Keratinocyte (primary cell): ENCODE results near the gene NKX2-4. TPM values are rescaled to one million over a fixed set of nuclear protein-coding genes. Genes with fewer than 3 reads are reported as not detected.

Source experiments
- DNase-seq: peaks from one replicate; pipeline ENCODE4 v3.0.0-alpha.2; 2011; ENCODE audit warnings: low read depth, missing footprints, low spot score
- FAIRE-seq: peaks from 2 replicates; lab custom pipeline; 2011; peaks lifted over from hg19 to GRCh38; lab: Jason Lieb, UNC
- H2AFZ ChIP-seq: 2 replicates; pipeline ENCODE4 v1.6.0; 2012; ENCODE audit warnings: low read length, control low read depth, inconsistent platforms; ENCODE audit not compliant: control insufficient read depth
- H3K27ac ChIP-seq: 2 replicates; pipeline ENCODE4 v1.5.1; 2011; ENCODE audit warnings: low read length; ENCODE audit not compliant: control insufficient read depth, insufficient read depth
- H3K27me3 ChIP-seq: 3 replicates; pipeline ENCODE4 v1.6.0; 2011; ENCODE audit warnings: low read length; ENCODE audit not compliant: control insufficient read depth, insufficient read depth; ENCODE audit errors: extremely low read depth
- H3K36me3 ChIP-seq, 2 experiments: 2 replicates in 1 of 2; 3 replicates in 1 of 2; pipeline ENCODE4 v1.5.1; 2011; ENCODE audit warnings: low read length in 2 of 2, mild to moderate bottlenecking in 1 of 2; ENCODE audit not compliant: control insufficient read depth in 2 of 2, insufficient read depth in 2 of 2; ENCODE audit errors: extremely low read depth in 1 of 2
- H3K4me1 ChIP-seq: 3 replicates; pipeline ENCODE4 v1.5.1; 2011; ENCODE audit warnings: low read length; ENCODE audit not compliant: control insufficient read depth, insufficient read depth; ENCODE audit errors: extremely low read depth
- H3K4me2 ChIP-seq: 3 replicates; pipeline ENCODE4 v1.6.0; 2011; ENCODE audit warnings: low read depth, low read length; ENCODE audit not compliant: control insufficient read depth, insufficient read depth; ENCODE audit errors: extremely low read depth
- H3K4me3 ChIP-seq, 3 experiments: fragments of 200-600 bp in 1 of 3; sonication (generic) in 1 of 3; 2 replicates in 2 of 3; 3 replicates in 1 of 3; pipeline ENCODE4 v1.5.1; 2011 to 2016; ENCODE audit warnings: low read length in 3 of 3, mild to moderate bottlenecking in 3 of 3, control low read depth in 2 of 3, inconsistent platforms in 1 of 3, low read depth in 1 of 3, mixed read lengths in 1 of 3, mixed run types in 1 of 3, moderate library complexity in 1 of 3; ENCODE audit not compliant: control insufficient read depth in 2 of 3, insufficient read depth in 2 of 3; ENCODE audit errors: extremely low read depth in 1 of 3
- H3K79me2 ChIP-seq: 2 replicates; pipeline ENCODE4 v1.6.0; 2012; ENCODE audit warnings: low read length; ENCODE audit not compliant: control insufficient read depth, insufficient read depth
- H3K9ac ChIP-seq: 3 replicates; pipeline ENCODE4 v1.6.0; 2011; ENCODE audit warnings: low read length; ENCODE audit not compliant: control insufficient read depth, insufficient read depth; ENCODE audit errors: extremely low read depth
- H3K9me1 ChIP-seq: 3 replicates; pipeline ENCODE4 v1.6.0; 2011; ENCODE audit warnings: low read length; ENCODE audit not compliant: control insufficient read depth, insufficient read depth; ENCODE audit errors: extremely low read depth
- H3K9me3 ChIP-seq: 2 replicates; pipeline ENCODE4 v1.5.1; 2012; ENCODE audit warnings: low read depth, low read length; ENCODE audit not compliant: control insufficient read depth
- H4K20me1 ChIP-seq: 3 replicates; pipeline ENCODE4 v1.6.0; 2011; ENCODE audit warnings: low read length; ENCODE audit not compliant: control insufficient read depth, insufficient read depth; ENCODE audit errors: extremely low read depth
- EZH2 ChIP-seq: IDR thresholded peaks from one replicate; pipeline ENCODE4 v1.6.1; 2012; ENCODE audit warnings: inconsistent platforms, mild to moderate bottlenecking, low read length, moderate library complexity
- dilution Hi-C: fragments of 300-500 bp; cut with MboI; formaldehyde crosslinking; loops from one replicate; pipeline ENCODE4 v1.7.0; 2020; ENCODE audit warnings: low sequenced_read_pairs; ENCODE audit not compliant: extremely low pct_ligation_motif_present
- polyA plus RNA-seq, 5 experiments: library from polyadenylated mRNA; depleted of rRNA in 3 of 5; stranded (reverse) in 3 of 5; stranded (forward) in 1 of 5; unstranded in 1 of 5; fragments of >200 nt; gene quantifications; 1 replicate in 1 of 5; 2 replicates in 3 of 5; 3 replicates in 1 of 5; pipeline versions ENCODE4 v1.2.1 to v1.2.3, GENCODE V29; 2011 to 2012; ENCODE audit warnings: missing spikeins in 2 of 5, low read depth in 1 of 5, low replicate concordance in 1 of 5
- TF ChIP-seq, protein P1 (sequence below), 3 experiments: IDR thresholded peaks in 1 of 3; conservative IDR thresholded peaks in 1 of 3; optimal IDR thresholded peaks in 1 of 3; 2 replicates in 2 of 3; 3 replicates in 1 of 3; pipeline versions ENCODE3 to v1.5.1; 2011; ENCODE audit warnings: low read length in 3 of 3, mild to moderate bottlenecking in 3 of 3, moderate library complexity in 2 of 3, control low read depth in 1 of 3, inconsistent platforms in 1 of 3; ENCODE audit not compliant: insufficient read depth in 2 of 3; ENCODE audit errors: extremely low read depth in 1 of 3

The NKX2-4 gene
- polyA plus RNA-seq, 1 donor (not counting 4 experiments of a cell fraction or from before 2014, with no cell fraction given), result not detected

DNA sequence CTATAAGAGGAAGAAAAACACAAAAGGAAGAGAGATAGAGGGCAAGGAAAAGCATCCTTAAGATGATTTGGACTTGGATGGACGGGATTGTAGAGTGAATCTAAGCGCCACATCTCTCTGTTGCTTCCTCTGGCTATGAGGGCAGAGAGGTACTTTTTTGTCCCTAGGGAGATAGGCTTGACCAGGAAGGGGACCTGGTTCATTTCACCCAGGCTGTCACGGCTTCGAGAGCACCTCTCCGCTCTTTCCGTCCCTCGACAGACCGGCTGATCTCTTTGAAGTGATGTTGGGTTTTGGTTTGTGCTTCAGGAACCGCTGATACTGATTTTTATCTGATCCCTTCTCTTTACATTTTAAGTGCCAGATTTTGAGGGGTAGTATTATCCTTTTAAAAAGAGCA, 19.6 kb downstream of the NKX2-4 start:
- no peak overlapping the region for H3K4me3 ChIP-seq
- H3K27me3 ChIP-seq, result no peaks in the 10 kb centered on the region
- TF ChIP-seq, protein P1, sequence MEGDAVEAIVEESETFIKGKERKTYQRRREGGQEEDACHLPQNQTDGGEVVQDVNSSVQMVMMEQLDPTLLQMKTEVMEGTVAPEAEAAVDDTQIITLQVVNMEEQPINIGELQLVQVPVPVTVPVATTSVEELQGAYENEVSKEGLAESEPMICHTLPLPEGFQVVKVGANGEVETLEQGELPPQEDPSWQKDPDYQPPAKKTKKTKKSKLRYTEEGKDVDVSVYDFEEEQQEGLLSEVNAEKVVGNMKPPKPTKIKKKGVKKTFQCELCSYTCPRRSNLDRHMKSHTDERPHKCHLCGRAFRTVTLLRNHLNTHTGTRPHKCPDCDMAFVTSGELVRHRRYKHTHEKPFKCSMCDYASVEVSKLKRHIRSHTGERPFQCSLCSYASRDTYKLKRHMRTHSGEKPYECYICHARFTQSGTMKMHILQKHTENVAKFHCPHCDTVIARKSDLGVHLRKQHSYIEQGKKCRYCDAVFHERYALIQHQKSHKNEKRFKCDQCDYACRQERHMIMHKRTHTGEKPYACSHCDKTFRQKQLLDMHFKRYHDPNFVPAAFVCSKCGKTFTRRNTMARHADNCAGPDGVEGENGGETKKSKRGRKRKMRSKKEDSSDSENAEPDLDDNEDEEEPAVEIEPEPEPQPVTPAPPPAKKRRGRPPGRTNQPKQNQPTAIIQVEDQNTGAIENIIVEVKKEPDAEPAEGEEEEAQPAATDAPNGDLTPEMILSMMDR (optimal IDR thresholded peaks at IDR 0.05 in 1 of 3, IDR thresholded peaks at IDR 0.05 in 1 of 3, conservative IDR thresholded peaks at IDR 0.05 in 1 of 3; ENCODE audit: extremely low read depth in 1 of 3, insufficient read depth in 2 of 3, low read length in 3 of 3), result no peak
- TF ChIP-seq EZH2, result no peak
- no peak overlapping the region for H3K27ac ChIP-seq
- H3K79me2 ChIP-seq, result peaks cover 10% of the 10 kb centered on the region
- FAIRE-seq, result no peak
- no peaks in the 10 kb centered on the region for H3K4me1 ChIP-seq
- dilution Hi-C loops, result no loop called here
- H3K36me3 ChIP-seq, result peaks cover 0 to 7% of the 10 kb centered on the region in 2 experiments
- no peak overlapping the region for H3K9ac ChIP-seq
- H3K9me1 ChIP-seq, result no peaks in the 10 kb centered on the region
- no peak for DNase-seq
- H2AFZ ChIP-seq, result no peak overlapping the region
- H3K9me3 ChIP-seq, result no peaks in the 10 kb centered on the region
- no peaks in the 10 kb centered on the region for H4K20me1 ChIP-seq
- no peak overlapping the region for H3K4me2 ChIP-seq

- Histone ChIP-seq H3K27ac (no peak overlapping the region), H2AFZ (no peak overlapping the region), H4K20me1 (no peaks in the 10 kb centered on the region), H3K79me2 (peaks cover 10% of the 10 kb centered on the region), H3K9me1 (no peaks in the 10 kb centered on the region), H3K36me3 (peaks cover 0 to 3% of the 10 kb centered on the region in 2 experiments), H3K4me1 (no peaks in the 10 kb centered on the region), H3K9ac (no peak overlapping the region), H3K9me3 (no peaks in the 10 kb centered on the region), H3K4me2 (no peak overlapping the region), H3K4me3 (no peak overlapping the region), H3K27me3 (no peaks in the 10 kb centered on the region)
- no peak for DNase-seq
- FAIRE-seq, result no peak
- dilution Hi-C loops, result no loop called here
- TF ChIP-seq EZH2, result no peak
- TF ChIP-seq, protein P1 (optimal IDR thresholded peaks at IDR 0.05 in 1 of 3, IDR thresholded peaks at IDR 0.05 in 1 of 3, conservative IDR thresholded peaks at IDR 0.05 in 1 of 3; ENCODE audit: extremely low read depth in 1 of 3, insufficient read depth in 2 of 3, low read length in 3 of 3), result no peak
These were observed 20.7 kb downstream of the NKX2-4 start for GRCh38 chr20:21376626-21377025.
